Measurements from ENCODE around the gene MORN1. TPM values are rescaled to one million over a fixed set of nuclear protein-coding genes. Genes with fewer than 3 reads are reported as not detected.

The MORN1 gene
- polyA plus RNA-seq, 1 of the 3 experiments (the other 2 are of a cell fraction), result 16.3 TPM

GRCh38 chr1:2382621-2383361, 8.6 kb downstream of the MORN1 start:
- Histone ChIP-seq H3K36me3 (replicated peaks in 1 of 2; ENCODE audit: control insufficient read depth in 1 of 2, insufficient read depth in 2 of 2, low read length in 1 of 2) (peaks cover 0 to 12% of the 10 kb centered on the region in 2 experiments), H3K79me2 (ENCODE audit: insufficient read depth) (no peaks in the 10 kb centered on the region), H3K4me3 (ENCODE audit: low read depth in 2 of 2, low read length in 1 of 2) (no peak overlapping the region), H3K9ac (no peak overlapping the region), H3K27ac (ENCODE audit: low read depth in 2 of 2, low read length in 1 of 2) (no peak overlapping the region), H3K4me1 (ENCODE audit: control insufficient read depth in 1 of 2, insufficient read depth in 2 of 2, low read depth in 1 of 2, low read length in 1 of 2) (peaks cover 0 to 6% of the 10 kb centered on the region in 2 experiments; a peak in 1 of 4 replicates), H2AFZ (ENCODE audit: low read depth) (no peak overlapping the region), H3K4me2 (no peak overlapping the region), H3K9me2 (no peaks in the 10 kb centered on the region), H3K9me3 (no peaks in the 10 kb centered on the region), H3F3A (replicated peaks; ENCODE audit: insufficient read depth) (no peaks in the 10 kb centered on the region), H4K20me1 (ENCODE audit: insufficient read depth) (no peaks in the 10 kb centered on the region), H3K27me3 (ENCODE audit: insufficient read depth) (no peaks in the 10 kb centered on the region)
- 93% methylated on average over 3 of the region's 13 CpGs for WGBS (ENCODE audit: low lambda C conversion rate)
- DNase-seq, result peak; percentile 87
- ChIA-PET POLR2A (interaction anchor here (1.3 to 2.8 kb wide), 2 partner anchors 184 to 187 kb away, joined by 5 to 35 read pairs; partner anchors contain the start of gene FAAP20), CTCF (interaction anchor here (0.7 to 10.7 kb wide), 35 partner anchors 8 to 261 kb away, joined by 3 to 292 read pairs (median 8); partner anchors contain the start of genes FAAP20, MORN1, RER1 and SKI)
- TF ChIP-seq USF1 (IDR thresholded peaks at IDR 0.05; ENCODE audit: borderline replicate concordance, low read depth) (no peak), MXI1 (IDR thresholded peaks at IDR 0.05; ENCODE audit: low read depth, low read length) (no peak), REST (IDR thresholded peaks at IDR 0.05; ENCODE audit: low read depth, low read length) (no peak), EP300 (IDR thresholded peaks at IDR 0.05; ENCODE audit: borderline replicate concordance in 1 of 2, low read depth in 1 of 2, low read length in 1 of 2) (no peak), RFX5 (IDR thresholded peaks at IDR 0.05; ENCODE audit: low read length) (no peak), RXRA (IDR thresholded peaks at IDR 0.05; ENCODE audit: borderline replicate concordance, low read depth) (no peak), GATA2 (CRISPR knock-in tag; IDR thresholded peaks at IDR 0.05) (no peak), NRF1 (IDR thresholded peaks at IDR 0.05; ENCODE audit: low read depth, low read length) (no peak), CHD2 (IDR thresholded peaks at IDR 0.05; ENCODE audit: low read length, partially characterized antibody) (no peak), YY1 (IDR thresholded peaks at IDR 0.05; ENCODE audit: low read depth) (no peak), FOXM1 (IDR thresholded peaks at IDR 0.05; ENCODE audit: low read depth) (no peak), RAD21 (IDR thresholded peaks at IDR 0.05; ENCODE audit: low read length) (0 out of 2 replicates have a peak, but pooled peaks have one; percentile 21), TAF1 (IDR thresholded peaks at IDR 0.05; ENCODE audit: borderline replicate concordance, low read depth, low read length) (no peak), IRF3 (IDR thresholded peaks at IDR 0.05; ENCODE audit: low read depth, low read length) (no peak), RCOR1 (IDR thresholded peaks at IDR 0.05; ENCODE audit: low read length) (no peak), FOXJ3 (CRISPR knock-in tag; IDR thresholded peaks at IDR 0.05) (no peak), FOSL2 (IDR thresholded peaks at IDR 0.05; ENCODE audit: borderline replicate concordance, low read depth) (no peak), CTCF (IDR thresholded peaks at IDR 0.05) (peak; percentile 38)

All from SK-N-SH (cell line).